Measurements from ENCODE around the gene SLC15A3. TPM values are rescaled to one million over a fixed set of nuclear protein-coding genes. Genes with fewer than 3 reads are reported as not detected.

SLC15A3 gene
- total and polyA plus RNA-seq, 2 experiments from 2014 or later = 14.2 to 15.8 TPM

- Histone ChIP-seq H2AFZ (no peak overlapping the region), H4K20me1 (replicated peaks; ENCODE audit: insufficient read depth) (no peaks in the 10 kb centered on the region; the same call in 1 of the 2 replicates), H3K9me2 (ENCODE audit: insufficient read depth) (no peaks in the 10 kb centered on the region), H3F3A (replicated peaks; ENCODE audit: low read depth) (no peaks in the 10 kb centered on the region), H3K4me3 (no peak overlapping the region), H3K27ac (ENCODE audit: low read depth) (no peak overlapping the region), H3K79me2 (replicated peaks; ENCODE audit: insufficient read depth) (no peaks in the 10 kb centered on the region), H3K4me2 (no peak overlapping the region), H3K36me3 (ENCODE audit: insufficient read depth) (no peaks in the 10 kb centered on the region), H3K4me1 (ENCODE audit: insufficient read depth) (no peaks in the 10 kb centered on the region), H3K27me3 (ENCODE audit: insufficient read depth) (no peaks in the 10 kb centered on the region)
- Mint-ChIP-seq H3K4me1 (peaks cover 10% of the 10 kb centered on the region; the same call in 2 of the 3 replicates), H3K36me3 (ENCODE audit: low read depth) (peaks cover 19% of the 10 kb centered on the region), H3K27me3 (ENCODE audit: insufficient read depth, low read depth, poor library complexity) (peaks cover 9% of the 10 kb centered on the region), H3K27ac (peak overlapping the region; percentile 6; the same call in 1 of the 2 replicates), H3K4me3 (no peak overlapping the region), H3K9me3 (no peaks in the 10 kb centered on the region)
- peak; percentile 23 for ATAC-seq
- TF ChIP-seq, protein P1, sequence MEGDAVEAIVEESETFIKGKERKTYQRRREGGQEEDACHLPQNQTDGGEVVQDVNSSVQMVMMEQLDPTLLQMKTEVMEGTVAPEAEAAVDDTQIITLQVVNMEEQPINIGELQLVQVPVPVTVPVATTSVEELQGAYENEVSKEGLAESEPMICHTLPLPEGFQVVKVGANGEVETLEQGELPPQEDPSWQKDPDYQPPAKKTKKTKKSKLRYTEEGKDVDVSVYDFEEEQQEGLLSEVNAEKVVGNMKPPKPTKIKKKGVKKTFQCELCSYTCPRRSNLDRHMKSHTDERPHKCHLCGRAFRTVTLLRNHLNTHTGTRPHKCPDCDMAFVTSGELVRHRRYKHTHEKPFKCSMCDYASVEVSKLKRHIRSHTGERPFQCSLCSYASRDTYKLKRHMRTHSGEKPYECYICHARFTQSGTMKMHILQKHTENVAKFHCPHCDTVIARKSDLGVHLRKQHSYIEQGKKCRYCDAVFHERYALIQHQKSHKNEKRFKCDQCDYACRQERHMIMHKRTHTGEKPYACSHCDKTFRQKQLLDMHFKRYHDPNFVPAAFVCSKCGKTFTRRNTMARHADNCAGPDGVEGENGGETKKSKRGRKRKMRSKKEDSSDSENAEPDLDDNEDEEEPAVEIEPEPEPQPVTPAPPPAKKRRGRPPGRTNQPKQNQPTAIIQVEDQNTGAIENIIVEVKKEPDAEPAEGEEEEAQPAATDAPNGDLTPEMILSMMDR (conservative IDR thresholded peaks at IDR 0.05; ENCODE audit: low read depth in 2 of 2) = peak in 1 of 2 experiments; percentile 20; a peak in 1 of 4 replicates
- TF ChIP-seq CREB1 (CRISPR knock-in tag; IDR thresholded peaks at IDR 0.05; ENCODE audit: low read depth) (no peak), ZNF114 (CRISPR knock-in tag; IDR thresholded peaks at IDR 0.05) (no peak), JUNB (IDR thresholded peaks at IDR 0.05; ENCODE audit: unreplicated experiment) (no peak), EZH2phosphoT487 (IDR thresholded peaks at IDR 0.05; ENCODE audit: unreplicated experiment) (no peak), ZNF331 (CRISPR knock-in tag; IDR thresholded peaks at IDR 0.05; ENCODE audit: low read depth) (no peak)
- no peak for DNase-seq (ENCODE audit: low spot score)
Measured at GRCh38 chr11:60938500-60938899, 13.5 kb downstream of the SLC15A3 start.

- Histone ChIP-seq H3F3A (replicated peaks; ENCODE audit: low read depth) (no peaks in the 10 kb centered on the region), H4K20me1 (replicated peaks; ENCODE audit: insufficient read depth) (no peaks in the 10 kb centered on the region; the same call in 1 of the 2 replicates), H3K4me3 (no peak overlapping the region), H3K79me2 (replicated peaks; ENCODE audit: insufficient read depth) (no peaks in the 10 kb centered on the region), H3K27me3 (ENCODE audit: insufficient read depth) (no peaks in the 10 kb centered on the region), H3K27ac (ENCODE audit: low read depth) (no peak overlapping the region), H3K4me2 (no peak overlapping the region), H2AFZ (no peak overlapping the region), H3K4me1 (ENCODE audit: insufficient read depth) (no peaks in the 10 kb centered on the region), H3K36me3 (ENCODE audit: insufficient read depth) (no peaks in the 10 kb centered on the region), H3K9me2 (ENCODE audit: insufficient read depth) (no peaks in the 10 kb centered on the region)
- ATAC-seq = no peak
- Mint-ChIP-seq H3K27ac (no peak overlapping the region), H3K4me1 (peaks cover 10% of the 10 kb centered on the region; the same call in 2 of the 3 replicates), H3K9me3 (no peaks in the 10 kb centered on the region), H3K27me3 (ENCODE audit: insufficient read depth, low read depth, poor library complexity) (peaks cover 9% of the 10 kb centered on the region), H3K4me3 (no peak overlapping the region), H3K36me3 (ENCODE audit: low read depth) (peaks cover 19% of the 10 kb centered on the region)
- DNase-seq (ENCODE audit: low spot score) = no peak
- TF ChIP-seq ZNF331 (CRISPR knock-in tag; IDR thresholded peaks at IDR 0.05; ENCODE audit: low read depth) = no peak
- no peak for TF ChIP-seq ZNF114 (CRISPR knock-in tag; IDR thresholded peaks at IDR 0.05)
- TF ChIP-seq STAT1 (IDR thresholded peaks at IDR 0.05; ENCODE audit: unreplicated experiment) = no peak
- no peak for TF ChIP-seq POLR2AphosphoS5 (IDR thresholded peaks at IDR 0.05; ENCODE audit: low read depth)
- TF ChIP-seq ETS1 (IDR thresholded peaks at IDR 0.05) = no peak
- no peak for TF ChIP-seq NANOG (IDR thresholded peaks at IDR 0.05; ENCODE audit: borderline replicate concordance)
- TF ChIP-seq, protein P2, sequence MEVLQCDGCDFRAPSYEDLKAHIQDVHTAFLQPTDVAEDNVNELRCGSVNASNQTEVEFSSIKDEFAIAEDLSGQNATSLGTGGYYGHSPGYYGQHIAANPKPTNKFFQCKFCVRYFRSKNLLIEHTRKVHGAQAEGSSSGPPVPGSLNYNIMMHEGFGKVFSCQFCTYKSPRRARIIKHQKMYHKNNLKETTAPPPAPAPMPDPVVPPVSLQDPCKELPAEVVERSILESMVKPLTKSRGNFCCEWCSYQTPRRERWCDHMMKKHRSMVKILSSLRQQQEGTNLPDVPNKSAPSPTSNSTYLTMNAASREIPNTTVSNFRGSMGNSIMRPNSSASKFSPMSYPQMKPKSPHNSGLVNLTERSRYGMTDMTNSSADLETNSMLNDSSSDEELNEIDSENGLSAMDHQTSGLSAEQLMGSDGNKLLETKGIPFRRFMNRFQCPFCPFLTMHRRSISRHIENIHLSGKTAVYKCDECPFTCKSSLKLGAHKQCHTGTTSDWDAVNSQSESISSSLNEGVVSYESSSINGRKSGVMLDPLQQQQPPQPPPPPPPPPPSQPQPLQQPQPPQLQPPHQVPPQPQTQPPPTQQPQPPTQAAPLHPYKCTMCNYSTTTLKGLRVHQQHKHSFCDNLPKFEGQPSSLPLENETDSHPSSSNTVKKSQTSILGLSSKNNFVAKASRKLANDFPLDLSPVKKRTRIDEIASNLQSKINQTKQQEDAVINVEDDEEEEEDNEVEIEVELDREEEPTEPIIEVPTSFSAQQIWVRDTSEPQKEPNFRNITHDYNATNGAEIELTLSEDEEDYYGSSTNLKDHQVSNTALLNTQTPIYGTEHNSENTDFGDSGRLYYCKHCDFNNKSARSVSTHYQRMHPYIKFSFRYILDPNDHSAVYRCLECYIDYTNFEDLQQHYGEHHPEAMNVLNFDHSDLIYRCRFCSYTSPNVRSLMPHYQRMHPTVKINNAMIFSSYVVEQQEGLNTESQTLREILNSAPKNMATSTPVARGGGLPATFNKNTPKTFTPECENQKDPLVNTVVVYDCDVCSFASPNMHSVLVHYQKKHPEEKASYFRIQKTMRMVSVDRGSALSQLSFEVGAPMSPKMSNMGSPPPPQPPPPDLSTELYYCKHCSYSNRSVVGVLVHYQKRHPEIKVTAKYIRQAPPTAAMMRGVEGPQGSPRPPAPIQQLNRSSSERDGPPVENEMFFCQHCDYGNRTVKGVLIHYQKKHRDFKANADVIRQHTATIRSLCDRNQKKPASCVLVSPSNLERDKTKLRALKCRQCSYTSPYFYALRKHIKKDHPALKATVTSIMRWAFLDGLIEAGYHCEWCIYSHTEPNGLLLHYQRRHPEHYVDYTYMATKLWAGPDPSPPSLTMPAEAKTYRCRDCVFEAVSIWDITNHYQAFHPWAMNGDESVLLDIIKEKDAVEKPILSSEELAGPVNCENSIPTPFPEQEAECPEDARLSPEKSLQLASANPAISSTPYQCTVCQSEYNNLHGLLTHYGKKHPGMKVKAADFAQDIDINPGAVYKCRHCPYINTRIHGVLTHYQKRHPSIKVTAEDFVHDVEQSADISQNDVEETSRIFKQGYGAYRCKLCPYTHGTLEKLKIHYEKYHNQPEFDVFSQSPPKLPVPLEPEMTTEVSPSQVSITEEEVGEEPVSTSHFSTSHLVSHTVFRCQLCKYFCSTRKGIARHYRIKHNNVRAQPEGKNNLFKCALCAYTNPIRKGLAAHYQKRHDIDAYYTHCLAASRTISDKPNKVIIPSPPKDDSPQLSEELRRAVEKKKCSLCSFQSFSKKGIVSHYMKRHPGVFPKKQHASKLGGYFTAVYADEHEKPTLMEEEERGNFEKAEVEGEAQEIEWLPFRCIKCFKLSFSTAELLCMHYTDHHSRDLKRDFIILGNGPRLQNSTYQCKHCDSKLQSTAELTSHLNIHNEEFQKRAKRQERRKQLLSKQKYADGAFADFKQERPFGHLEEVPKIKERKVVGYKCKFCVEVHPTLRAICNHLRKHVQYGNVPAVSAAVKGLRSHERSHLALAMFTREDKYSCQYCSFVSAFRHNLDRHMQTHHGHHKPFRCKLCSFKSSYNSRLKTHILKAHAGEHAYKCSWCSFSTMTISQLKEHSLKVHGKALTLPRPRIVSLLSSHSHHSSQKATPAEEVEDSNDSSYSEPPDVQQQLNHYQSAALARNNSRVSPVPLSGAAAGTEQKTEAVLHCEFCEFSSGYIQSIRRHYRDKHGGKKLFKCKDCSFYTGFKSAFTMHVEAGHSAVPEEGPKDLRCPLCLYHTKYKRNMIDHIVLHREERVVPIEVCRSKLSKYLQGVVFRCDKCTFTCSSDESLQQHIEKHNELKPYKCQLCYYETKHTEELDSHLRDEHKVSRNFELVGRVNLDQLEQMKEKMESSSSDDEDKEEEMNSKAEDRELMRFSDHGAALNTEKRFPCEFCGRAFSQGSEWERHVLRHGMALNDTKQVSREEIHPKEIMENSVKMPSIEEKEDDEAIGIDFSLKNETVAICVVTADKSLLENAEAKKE (CRISPR knock-in tag; IDR thresholded peaks at IDR 0.05) = no peak
Measured at GRCh38 chr11:60937811-60938210, 14.2 kb downstream of the SLC15A3 start.
